ENCODE results near the gene ANO1.

GRCh38 chr11:70033711-70034070 lies 44.4 kb upstream of the ANO1 start:
- TF ChIP-seq, protein P1, sequence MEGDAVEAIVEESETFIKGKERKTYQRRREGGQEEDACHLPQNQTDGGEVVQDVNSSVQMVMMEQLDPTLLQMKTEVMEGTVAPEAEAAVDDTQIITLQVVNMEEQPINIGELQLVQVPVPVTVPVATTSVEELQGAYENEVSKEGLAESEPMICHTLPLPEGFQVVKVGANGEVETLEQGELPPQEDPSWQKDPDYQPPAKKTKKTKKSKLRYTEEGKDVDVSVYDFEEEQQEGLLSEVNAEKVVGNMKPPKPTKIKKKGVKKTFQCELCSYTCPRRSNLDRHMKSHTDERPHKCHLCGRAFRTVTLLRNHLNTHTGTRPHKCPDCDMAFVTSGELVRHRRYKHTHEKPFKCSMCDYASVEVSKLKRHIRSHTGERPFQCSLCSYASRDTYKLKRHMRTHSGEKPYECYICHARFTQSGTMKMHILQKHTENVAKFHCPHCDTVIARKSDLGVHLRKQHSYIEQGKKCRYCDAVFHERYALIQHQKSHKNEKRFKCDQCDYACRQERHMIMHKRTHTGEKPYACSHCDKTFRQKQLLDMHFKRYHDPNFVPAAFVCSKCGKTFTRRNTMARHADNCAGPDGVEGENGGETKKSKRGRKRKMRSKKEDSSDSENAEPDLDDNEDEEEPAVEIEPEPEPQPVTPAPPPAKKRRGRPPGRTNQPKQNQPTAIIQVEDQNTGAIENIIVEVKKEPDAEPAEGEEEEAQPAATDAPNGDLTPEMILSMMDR (IDR thresholded peaks at IDR 0.05): no peak
- no peak for TF ChIP-seq ZFX (IDR thresholded peaks at IDR 0.05; ENCODE audit: borderline replicate concordance)
